OCI-LY7 (cell line): ENCODE measurements around the gene CMTM8. TPM values are rescaled to one million over a fixed set of nuclear protein-coding genes. Genes with fewer than 3 reads are reported as not detected.

Source experiments
- BruUV-seq: library from RNA; stranded (reverse); fragments of 400-500 nt; replicated peaks from 2 replicates; lab custom pipeline; 2021; lab: Mats Ljungman, UMichigan
- CTCF ChIA-PET: fragments of 300-600 bp; sonication (Branson Sonifier 250); formaldehyde crosslinking; loops from one replicate; lab custom pipeline; 2022; ENCODE audit warnings: antibody characterized with exemption; ENCODE audit not compliant: unreplicated experiment; lab: Charles Lee
- POLR2A ChIA-PET: fragments of 300-600 bp; sonication (Branson Sonifier 250); formaldehyde crosslinking; loops from one replicate; lab custom pipeline; 2022; ENCODE audit warnings: antibody characterized with exemption; lab: Charles Lee
- DNase-seq: peaks from one replicate; pipeline ENCODE4 v3.0.0-alpha.2; 2015; ENCODE audit warnings: low spot score
- H2AFZ ChIP-seq: fragments of 200-600 bp; sonication (generic), shearing (Covaris generic); 2 replicates; pipeline ENCODE4 v1.6.1; 2014; ENCODE audit warnings: mild to moderate bottlenecking, antibody characterized with exemption, low read length, moderate library complexity
- H3K27ac ChIP-seq: fragments of 200-600 bp; sonication (generic); 2 replicates; pipeline ENCODE4 v1.5.1; 2014; ENCODE audit warnings: mixed run types, low read depth, mild to moderate bottlenecking, moderate library complexity, low read length, inconsistent platforms; ENCODE audit not compliant: poor library complexity, severe bottlenecking
- H3K36me3 ChIP-seq: fragments of 200-600 bp; sonication (generic); 2 replicates; pipeline ENCODE4 v1.6.1; 2014; ENCODE audit warnings: mild to moderate bottlenecking, antibody characterized with exemption, low read length, moderate library complexity, mixed read lengths; ENCODE audit not compliant: insufficient read depth
- H3K4me1 ChIP-seq: fragments of 200-600 bp; sonication (generic); 2 replicates; pipeline ENCODE4 v1.5.1; 2014; ENCODE audit warnings: mild to moderate bottlenecking, low read length; ENCODE audit not compliant: insufficient read depth, poor library complexity, severe bottlenecking
- H3K4me2 ChIP-seq: fragments of 200-600 bp; sonication (generic); 2 replicates; pipeline ENCODE4 v1.6.1; 2014; ENCODE audit warnings: mild to moderate bottlenecking, low read length
- H3K4me3 ChIP-seq: fragments of 200-600 bp; sonication (generic); 2 replicates; pipeline ENCODE4 v1.5.1; 2014; ENCODE audit warnings: mild to moderate bottlenecking, low read depth, low read length; ENCODE audit not compliant: poor library complexity, severe bottlenecking
- H3K79me2 ChIP-seq: fragments of 200-600 bp; sonication (generic); 2 replicates; pipeline ENCODE4 v1.6.1; 2016; ENCODE audit warnings: low read depth, mild to moderate bottlenecking, low read length, moderate library complexity, mixed read lengths; ENCODE audit not compliant: insufficient read depth
- H3K9me2 ChIP-seq: fragments of 200-600 bp; sonication (generic); 2 replicates; pipeline ENCODE4 v1.6.1; 2016; ENCODE audit warnings: mild to moderate bottlenecking, low read length, mixed read lengths; ENCODE audit not compliant: insufficient read depth
- H3K9me3 ChIP-seq: fragments of 200-600 bp; sonication (generic); 2 replicates; pipeline ENCODE4 v1.6.1; 2014; ENCODE audit warnings: mild to moderate bottlenecking, mixed run types, low read length, mixed read lengths
- H4K20me1 ChIP-seq: fragments of 200-600 bp; sonication (generic); 2 replicates; pipeline ENCODE4 v1.6.1; 2014; ENCODE audit warnings: mild to moderate bottlenecking, antibody characterized with exemption, low read length, moderate library complexity, mixed read lengths; ENCODE audit not compliant: insufficient read depth
- EZH2phosphoT487 ChIP-seq: fragments of 200-600 bp; sonication (generic); IDR thresholded peaks from 2 replicates; pipeline ENCODE4 v1.6.1; 2018; ENCODE audit warnings: low read depth, borderline replicate concordance, mild to moderate bottlenecking, mixed run types, antibody characterized with exemption, low read length, moderate library complexity, mixed read lengths
- intact Hi-C: fragments of 100-400 bp; cut with micrococcal nuclease; formaldehyde crosslinking; loops from one replicate; pipeline ENCODE4 v1.10.0; 2022; ENCODE audit not compliant: unreplicated experiment
- total RNA-seq, 2 experiments: library from RNA; depleted of rRNA in 1 of 2; stranded (reverse); fragments of >200 nt in 1 of 2; shearing (Covaris generic) in 1 of 2; gene quantifications; 2 replicates each; pipeline ENCODE4 v1.2.3, GENCODE V29; 2014 to 2022
- TF ChIP-seq, protein P1 (sequence below): fragments of 200-600 bp; sonication (generic); conservative IDR thresholded peaks from 2 replicates; pipeline ENCODE4 v1.5.1; 2014; ENCODE audit warnings: mild to moderate bottlenecking, antibody characterized with exemption, low read length, moderate library complexity, mixed read lengths

Gene CMTM8
- total RNA-seq, 2 experiments from 2014 or later: 1.5 to 3.0 TPM

DNA sequence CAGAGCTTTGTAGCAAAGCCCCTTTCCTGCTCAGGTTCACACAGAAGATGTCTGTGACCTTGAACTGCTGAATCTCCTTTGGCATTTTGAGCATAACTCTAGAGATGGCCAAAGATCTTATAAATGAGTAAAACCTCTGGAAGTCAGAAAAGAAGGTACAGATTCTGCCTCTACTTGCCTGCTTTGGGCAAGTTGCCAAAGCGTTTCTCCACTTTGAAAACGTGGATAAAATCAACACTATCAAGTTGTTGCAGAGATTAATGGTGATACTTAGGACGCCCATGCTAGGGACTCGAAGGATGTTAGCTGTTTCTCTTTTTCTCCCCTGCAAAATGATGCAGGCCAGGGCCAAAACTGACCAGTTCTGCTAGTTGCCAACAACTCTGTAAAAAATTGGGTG, 85.1 kb downstream of the CMTM8 start:
- POLR2A ChIA-PET: interaction anchor here (0.6 to 1.6 kb wide), 7 partner anchors 10 to 413 kb away, joined by 3 to 5 read pairs (median 3); no protein-coding TSS in a partner anchor
- CTCF ChIA-PET: no interaction called here
- H3K4me2 ChIP-seq: no peak overlapping the region
- no peaks in the 10 kb centered on the region for H3K9me3 ChIP-seq
- H4K20me1 ChIP-seq: no peaks in the 10 kb centered on the region
- intact Hi-C loops: no loop called here
- no peak overlapping the region for H3K27ac ChIP-seq
- BruUV-seq: no TSS peak
- H3K4me1 ChIP-seq: no peaks in the 10 kb centered on the region
- no peaks in the 10 kb centered on the region for H3K36me3 ChIP-seq
- H3K4me3 ChIP-seq: no peak overlapping the region
- no peaks in the 10 kb centered on the region for H3K79me2 ChIP-seq
- no peaks in the 10 kb centered on the region for H3K9me2 ChIP-seq
- no peak for TF ChIP-seq EZH2phosphoT487
- TF ChIP-seq, protein P1, sequence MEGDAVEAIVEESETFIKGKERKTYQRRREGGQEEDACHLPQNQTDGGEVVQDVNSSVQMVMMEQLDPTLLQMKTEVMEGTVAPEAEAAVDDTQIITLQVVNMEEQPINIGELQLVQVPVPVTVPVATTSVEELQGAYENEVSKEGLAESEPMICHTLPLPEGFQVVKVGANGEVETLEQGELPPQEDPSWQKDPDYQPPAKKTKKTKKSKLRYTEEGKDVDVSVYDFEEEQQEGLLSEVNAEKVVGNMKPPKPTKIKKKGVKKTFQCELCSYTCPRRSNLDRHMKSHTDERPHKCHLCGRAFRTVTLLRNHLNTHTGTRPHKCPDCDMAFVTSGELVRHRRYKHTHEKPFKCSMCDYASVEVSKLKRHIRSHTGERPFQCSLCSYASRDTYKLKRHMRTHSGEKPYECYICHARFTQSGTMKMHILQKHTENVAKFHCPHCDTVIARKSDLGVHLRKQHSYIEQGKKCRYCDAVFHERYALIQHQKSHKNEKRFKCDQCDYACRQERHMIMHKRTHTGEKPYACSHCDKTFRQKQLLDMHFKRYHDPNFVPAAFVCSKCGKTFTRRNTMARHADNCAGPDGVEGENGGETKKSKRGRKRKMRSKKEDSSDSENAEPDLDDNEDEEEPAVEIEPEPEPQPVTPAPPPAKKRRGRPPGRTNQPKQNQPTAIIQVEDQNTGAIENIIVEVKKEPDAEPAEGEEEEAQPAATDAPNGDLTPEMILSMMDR: no peak
- no peak for DNase-seq
- H2AFZ ChIP-seq: no peak overlapping the region

DNA sequence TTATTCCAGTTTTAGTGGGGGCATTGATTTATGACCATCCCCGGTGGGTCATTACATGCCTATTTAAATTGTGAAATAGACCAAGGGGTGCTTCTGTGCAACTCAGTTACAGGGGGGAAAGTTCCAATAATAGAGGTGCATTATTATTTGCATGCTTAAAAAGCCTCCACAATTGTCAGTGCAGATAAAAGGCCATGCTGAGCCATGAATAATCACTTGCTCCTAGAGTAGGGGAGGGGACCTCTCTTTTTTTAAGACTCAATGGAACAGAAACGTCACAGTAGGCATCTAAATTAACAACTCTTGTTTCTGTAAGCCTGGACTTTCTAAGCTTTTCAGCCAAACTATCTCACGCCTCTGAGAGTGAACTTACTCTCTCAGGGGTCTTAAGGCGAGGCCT, 86.7 kb downstream of the CMTM8 start:
- Histone ChIP-seq H4K20me1 (no peaks in the 10 kb centered on the region), H3K9me3 (no peaks in the 10 kb centered on the region), H3K36me3 (no peaks in the 10 kb centered on the region), H3K4me1 (no peaks in the 10 kb centered on the region), H3K9me2 (no peaks in the 10 kb centered on the region), H3K27ac (no peak overlapping the region), H2AFZ (no peak overlapping the region), H3K4me2 (no peak overlapping the region), H3K79me2 (no peaks in the 10 kb centered on the region), H3K4me3 (no peak overlapping the region)
- no peak for DNase-seq
- POLR2A ChIA-PET: interaction anchor here (0.6 to 0.7 kb wide), 2 partner anchors 9 to 290 kb away, joined by 3 read pairs; no protein-coding TSS in a partner anchor
- no peak for TF ChIP-seq EZH2phosphoT487
- TF ChIP-seq, protein P1: no peak
- CTCF ChIA-PET: no interaction called here
- BruUV-seq: no TSS peak
- intact Hi-C loops: no loop called here

DNA sequence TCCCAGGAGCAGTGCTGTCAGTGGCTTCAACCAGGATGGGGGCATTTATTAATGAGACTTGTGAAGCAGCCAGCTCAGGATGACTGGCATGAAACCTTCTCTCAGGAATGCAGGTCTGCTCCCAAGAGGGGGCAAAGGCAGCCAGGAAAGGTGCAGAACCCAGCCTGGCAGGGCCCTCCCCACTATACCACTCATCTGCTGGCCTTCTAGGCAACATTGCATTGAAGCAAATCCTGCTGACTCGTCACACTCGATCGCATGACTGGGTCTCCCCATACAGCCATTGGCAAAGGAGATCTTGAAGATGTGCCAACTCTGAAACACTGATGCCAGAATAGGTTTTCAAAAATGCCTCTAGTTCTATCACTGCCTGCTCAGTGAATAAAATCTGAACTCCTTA, 87.4 kb downstream of the CMTM8 start:
- H3K79me2 ChIP-seq: no peaks in the 10 kb centered on the region
- H4K20me1 ChIP-seq: no peaks in the 10 kb centered on the region
- no peak for DNase-seq
- H3K9me2 ChIP-seq: no peaks in the 10 kb centered on the region
- ChIA-PET CTCF (no interaction called here), POLR2A (interaction anchor here (0.7 kb wide), 1 partner anchor 8 kb away, joined by 3 read pairs; no protein-coding TSS in a partner anchor)
- no peaks in the 10 kb centered on the region for H3K9me3 ChIP-seq
- no TSS peak for BruUV-seq
- H3K36me3 ChIP-seq: no peaks in the 10 kb centered on the region
- H3K27ac ChIP-seq: no peak overlapping the region
- H3K4me3 ChIP-seq: no peak overlapping the region
- H2AFZ ChIP-seq: no peak overlapping the region
- TF ChIP-seq, protein P1: no peak
- TF ChIP-seq EZH2phosphoT487: no peak
- no peaks in the 10 kb centered on the region for H3K4me1 ChIP-seq
- H3K4me2 ChIP-seq: no peak overlapping the region
- intact Hi-C loops: no loop called here
